Cerebellar cortex (tissue), 1 donor: ENCODE results near the gene GOLGA7B.

ENCODE experiments used
- DNase-seq: peaks from one replicate; pipeline ENCODE4 v3.0.0-alpha.2; 2015; ENCODE audit warnings: low spot score

GOLGA7B gene

DNA sequence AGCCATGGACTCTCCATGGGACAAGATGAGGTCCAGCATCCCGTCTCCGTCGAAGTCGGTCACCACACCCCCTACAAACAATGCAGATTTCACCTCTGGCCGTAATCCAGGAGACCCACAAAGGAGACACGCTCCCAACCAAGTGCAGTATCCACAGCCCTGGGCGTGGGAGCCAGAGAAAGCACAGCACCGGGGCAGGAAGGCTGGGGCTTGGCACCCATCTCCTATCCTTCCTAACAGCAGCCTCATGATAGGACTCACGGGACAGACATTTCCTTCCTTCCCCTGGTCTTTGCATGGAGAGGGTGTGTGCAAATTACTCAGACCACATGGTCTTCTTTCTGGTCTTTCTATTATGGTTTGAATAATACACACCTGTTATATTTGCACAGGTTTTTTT, 46.3 kb downstream of the GOLGA7B start:
- no peak for DNase-seq

DNA sequence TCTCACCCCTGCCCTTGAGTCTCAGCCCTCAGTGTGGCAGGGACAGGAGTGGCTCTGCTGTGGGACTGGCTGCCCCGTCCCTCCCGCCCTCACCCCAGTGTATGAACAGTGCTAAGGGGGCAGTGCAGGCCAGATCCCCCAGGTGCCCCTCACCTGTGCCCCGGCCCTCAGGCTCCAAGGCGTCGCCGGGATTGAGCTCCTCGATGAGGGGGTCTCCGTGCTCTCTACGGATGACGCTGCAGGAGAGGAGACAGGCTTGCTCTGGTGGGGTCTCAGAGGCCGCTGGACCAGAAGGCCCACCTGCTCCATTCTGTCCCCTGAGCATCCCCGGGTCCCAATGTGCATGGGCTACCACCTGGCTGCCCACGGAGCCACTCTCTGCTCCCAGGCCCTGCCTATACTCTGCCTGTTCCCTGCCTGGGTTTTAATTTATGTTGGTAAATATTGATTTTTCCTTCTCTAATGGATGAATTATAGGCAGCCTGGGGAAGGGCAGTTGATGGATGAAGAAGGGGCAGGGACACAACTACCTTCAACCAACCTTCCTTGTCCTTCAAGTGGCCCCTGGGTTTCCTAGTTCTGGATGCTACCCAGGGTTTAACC, 47.2 kb downstream of the GOLGA7B start:
- no peak for DNase-seq

DNA sequence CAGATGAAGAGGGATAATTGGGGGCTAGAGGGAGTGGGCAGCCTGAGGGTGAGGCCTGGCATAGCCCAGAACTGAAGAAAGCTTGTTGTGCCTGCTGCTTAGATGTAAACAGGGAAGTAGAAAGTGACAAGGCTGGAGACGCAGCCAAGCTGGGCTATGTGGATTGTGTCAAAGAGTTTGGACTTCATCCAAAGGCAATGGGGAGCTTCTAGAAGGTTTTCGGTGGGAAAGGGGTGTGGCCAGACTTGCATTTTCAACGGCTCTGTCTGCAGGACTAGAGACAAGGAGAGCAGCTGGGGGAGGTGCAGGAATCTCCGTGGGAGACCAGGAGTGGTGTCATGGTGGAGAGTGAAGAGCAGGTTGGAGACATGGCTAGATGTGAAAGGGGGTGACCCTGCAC, 48.8 kb downstream of the GOLGA7B start:
- no peak for DNase-seq

DNA sequence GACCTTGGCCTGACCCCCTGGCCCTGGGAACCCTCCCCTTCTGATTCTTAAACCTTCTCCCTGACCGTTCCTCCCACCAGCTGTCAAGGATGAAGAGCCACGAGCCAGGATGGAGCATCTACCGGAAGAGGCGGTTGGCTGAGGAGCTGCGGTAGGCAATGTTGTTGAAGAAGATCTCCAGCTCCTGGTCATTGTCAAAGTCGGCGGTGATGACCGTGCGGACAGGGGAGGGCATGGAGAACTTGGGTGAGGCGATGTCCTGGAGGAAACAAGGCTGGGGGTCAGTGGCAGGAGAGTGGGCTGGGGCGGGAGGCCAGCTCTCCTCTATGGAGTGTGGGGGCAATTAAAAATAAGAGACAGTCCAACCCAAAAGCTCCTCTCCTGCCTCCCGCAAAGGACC, 51.7 kb downstream of the GOLGA7B start:
- DNase-seq, result no peak

- peak; percentile 76 for DNase-seq
Measured at GRCh38 chr10:97903128-97904017, 53.7 kb downstream of the GOLGA7B start.

- no peak for DNase-seq
Measured at GRCh38 chr10:97904018-97904381, 54.4 kb downstream of the GOLGA7B start.

GRCh38 chr10:97904576-97904975, 54.9 kb downstream of the GOLGA7B start:
- no peak for DNase-seq

DNA sequence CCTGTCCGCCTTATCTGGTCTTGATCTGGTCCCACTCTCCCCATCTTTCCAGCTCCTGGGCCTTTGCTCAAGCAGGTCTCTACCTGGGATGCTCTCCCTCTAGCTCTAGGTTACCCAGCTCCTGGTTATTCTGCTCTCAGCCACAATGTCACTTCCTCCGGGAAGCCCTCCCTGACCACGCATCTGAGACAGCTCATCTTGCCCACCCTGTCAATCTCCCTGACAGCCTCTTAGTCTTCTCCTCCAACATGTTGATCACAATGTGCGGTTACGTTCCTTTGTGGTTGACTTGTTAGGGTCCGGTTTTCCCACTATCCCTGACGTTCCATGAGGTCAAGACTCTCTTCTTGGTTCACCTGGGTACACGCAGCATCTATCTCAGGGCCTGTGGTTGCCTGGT, 55.6 kb downstream of the GOLGA7B start:
- no peak for DNase-seq

- no peak for DNase-seq
Measured at GRCh38 chr10:97907211-97907610, 57.6 kb downstream of the GOLGA7B start.

GRCh38 chr10:97907830-97908229, 58.2 kb downstream of the GOLGA7B start:
- DNase-seq, result no peak

DNA sequence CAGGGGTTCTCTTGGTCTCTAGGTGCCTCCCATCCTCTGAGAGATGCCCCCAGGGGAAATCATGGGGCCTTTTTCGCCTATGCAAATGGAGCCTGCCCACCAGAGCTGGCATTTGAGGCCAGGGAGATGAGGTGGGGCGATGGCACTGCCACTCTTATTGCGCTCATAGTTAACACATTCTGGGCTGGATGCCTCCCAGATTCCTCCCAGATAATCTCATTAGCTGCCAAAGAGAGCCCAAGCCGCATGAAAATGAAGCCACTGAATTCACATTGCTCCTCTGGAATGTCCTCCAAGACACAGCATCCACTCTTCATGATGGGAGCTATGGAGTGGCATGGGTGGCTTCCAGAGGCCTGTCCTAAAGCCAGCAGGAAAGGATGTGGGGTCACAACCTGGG, 61.0 kb downstream of the GOLGA7B start:
- no peak for DNase-seq

- DNase-seq, result no peak
Measured at GRCh38 chr10:97911217-97911616, 61.6 kb downstream of the GOLGA7B start.

DNA sequence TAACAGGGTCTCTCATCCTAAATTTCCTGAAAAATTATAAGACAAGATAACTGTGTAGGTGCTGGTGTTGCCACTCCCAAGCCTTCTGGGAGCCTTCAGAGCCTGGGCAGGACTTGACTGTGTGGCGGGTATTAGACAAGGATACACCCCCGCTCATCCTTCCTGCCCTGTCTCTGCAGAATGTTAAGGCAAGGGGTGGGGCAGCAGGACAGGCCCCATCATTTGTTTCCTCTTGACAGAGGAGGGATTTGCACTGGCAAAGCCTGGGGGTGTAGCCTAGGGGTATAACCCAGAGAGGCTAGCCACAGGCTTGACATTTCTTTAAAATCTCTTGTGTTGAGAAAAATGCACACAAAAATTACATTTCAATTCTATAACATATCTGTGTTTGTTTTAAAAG, 63.5 kb downstream of the GOLGA7B start:
- DNase-seq, result no peak

- no peak for DNase-seq
Measured at GRCh38 chr10:97913614-97914013, 64.0 kb downstream of the GOLGA7B start.

- no peak for DNase-seq
Measured at GRCh38 chr10:97914171-97914836, 64.7 kb downstream of the GOLGA7B start.

DNA sequence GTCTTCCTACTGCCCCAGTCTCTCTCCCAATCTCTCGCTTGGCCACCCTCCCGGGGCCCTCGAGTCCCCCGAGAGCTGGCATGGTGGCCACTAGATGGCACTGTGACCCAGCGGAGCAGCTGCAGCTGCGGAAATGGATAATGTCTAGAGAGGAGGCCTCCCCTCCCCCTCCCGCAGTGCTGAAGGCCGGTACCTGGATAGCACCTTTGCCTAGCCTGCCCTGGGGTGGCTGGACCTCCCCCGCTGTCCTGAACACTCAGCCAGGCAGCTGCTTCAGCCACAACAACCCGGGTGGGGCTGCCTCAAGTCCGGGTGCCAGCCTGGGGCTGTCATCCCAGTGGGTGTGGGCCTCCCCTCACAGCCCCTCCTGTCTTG, 65.2 kb downstream of the GOLGA7B start:
- DNase-seq, result peak; percentile 75

DNA sequence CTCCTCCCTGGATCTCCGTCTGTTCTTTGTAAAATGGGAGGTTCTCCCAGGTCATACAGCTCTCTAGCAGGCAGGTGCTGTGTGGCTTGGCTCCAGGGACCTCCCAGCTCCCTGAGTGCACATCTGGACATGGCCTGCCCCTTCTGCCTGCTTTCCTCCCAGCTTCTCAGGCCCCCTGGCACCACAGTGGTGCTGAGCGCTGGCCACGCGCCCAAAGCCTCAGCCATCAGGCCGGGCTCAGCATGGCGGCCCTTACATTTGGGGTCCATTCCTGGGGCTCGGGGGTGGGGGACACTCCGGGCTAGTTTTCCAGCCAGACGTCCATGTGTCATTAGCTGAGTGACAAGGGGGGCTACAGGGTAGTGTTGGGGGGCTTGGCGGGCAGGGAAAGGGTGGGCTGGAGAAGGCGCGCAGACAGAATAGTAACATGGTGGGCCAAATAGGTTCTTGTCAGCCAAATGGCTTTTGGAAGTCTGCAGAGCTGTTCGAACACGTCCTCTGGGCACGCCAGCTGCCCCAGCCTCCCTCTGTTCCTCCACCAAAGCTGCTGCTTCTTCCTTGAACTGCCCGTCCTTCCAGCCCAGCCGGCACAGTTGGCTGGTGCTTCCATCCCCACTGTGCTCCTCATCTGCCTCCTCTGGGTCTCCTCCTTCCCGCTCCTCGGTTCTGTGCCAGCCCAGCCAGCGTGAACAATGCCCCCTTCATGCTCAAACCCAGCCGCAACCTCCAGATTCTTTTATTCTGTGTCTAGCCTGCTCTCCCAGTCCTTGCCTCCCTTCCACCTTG, 65.9 kb downstream of the GOLGA7B start:
- DNase-seq, result peak; percentile 85

DNA sequence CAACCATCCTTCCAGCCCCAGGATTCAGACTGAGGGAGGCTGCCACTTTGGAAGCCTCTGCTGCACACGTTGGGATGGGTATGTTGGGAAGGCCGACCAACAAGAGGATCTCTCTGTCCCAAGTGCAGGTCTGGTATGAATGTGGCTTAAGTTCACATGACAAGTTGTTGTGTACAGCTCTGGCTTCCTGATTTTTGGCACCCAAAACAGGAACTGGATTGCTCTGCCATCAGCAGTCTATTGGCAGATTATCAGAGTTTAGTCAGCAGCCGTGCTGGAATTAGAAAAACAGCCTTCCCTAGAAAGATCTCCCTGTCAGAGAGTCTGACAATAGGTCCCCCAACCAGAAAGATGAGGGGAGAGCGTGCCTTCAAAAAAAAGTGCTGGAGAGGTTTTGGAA, 66.9 kb downstream of the GOLGA7B start:
- DNase-seq, result peak; percentile 76

DNA sequence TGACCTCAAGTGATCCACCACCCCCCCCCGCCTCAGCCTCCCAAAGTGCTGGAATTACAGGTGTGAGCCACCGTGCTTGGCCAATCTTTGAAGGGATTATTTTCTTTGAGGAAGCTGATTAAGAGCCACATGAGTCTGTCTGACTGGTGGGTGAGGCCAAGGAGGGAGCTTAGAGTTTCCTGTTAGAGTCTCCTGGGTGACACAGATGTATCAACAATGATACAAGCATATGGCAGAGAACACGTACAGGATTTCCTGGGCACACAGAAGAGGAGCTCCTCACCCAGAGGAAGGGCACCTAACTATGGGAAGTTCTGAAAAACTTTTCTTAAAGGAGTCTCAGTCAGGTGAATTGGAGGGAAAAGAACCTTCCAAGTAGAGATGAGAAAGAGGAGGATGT, 69.4 kb downstream of the GOLGA7B start:
- no peak for DNase-seq

DNA sequence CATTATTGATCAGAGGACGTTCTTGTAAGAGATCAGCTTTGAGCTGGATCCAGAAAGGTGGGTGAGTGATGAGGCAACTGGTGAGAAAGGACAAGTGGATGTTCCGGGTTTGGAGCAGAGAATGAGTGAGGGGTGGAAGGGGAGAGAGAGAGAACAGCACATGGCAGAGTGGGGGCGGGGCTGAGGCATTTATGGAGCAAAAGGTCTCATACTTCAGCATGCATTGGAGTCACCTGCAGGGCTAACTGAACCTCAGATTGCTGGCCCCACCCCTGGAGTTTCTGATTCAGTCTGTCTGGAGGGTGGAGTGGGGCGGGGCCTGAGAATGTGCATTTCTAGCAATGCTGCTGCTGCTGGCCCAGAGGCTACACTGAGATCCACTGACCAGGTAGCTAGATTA, 71.2 kb downstream of the GOLGA7B start:
- no peak for DNase-seq
